Measurements from ENCODE around the gene TMPRSS13. TPM values are rescaled to one million over a fixed set of nuclear protein-coding genes. Genes with fewer than 3 reads are reported as not detected.
A peak's percentile ranks its signal among the peaks of the same experiment; 100 is the strongest.

The TMPRSS13 gene
- total and polyA plus RNA-seq, 12 donors, result 0.12 to 1.3 (median 0.56) TPM

DNA sequence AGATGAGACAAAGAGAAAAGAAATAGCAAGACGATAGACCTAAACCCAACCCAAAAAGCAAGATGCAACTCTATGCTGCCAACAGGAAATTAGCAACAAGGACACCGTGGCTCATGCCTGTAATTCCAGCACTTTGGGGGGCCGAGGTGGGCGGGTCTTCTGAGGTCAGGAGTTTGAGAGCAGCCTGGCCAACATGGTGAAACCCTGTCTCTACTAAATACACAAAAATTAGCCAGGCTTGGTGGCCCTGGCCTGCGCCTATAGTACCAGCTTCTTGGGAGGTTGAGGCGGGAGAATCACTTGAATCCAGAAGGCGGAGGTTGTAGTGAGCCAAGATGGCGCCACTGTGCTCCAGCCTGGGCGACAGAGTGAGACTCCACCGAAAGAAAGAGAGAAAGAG, 32.7 kb upstream of the TMPRSS13 start:
- no peaks in the 10 kb centered on the region for H3K9me3 ChIP-seq (replicated peaks in 1 of 3)
- H3K27me3 ChIP-seq, result no peaks in the 10 kb centered on the region
- TF ChIP-seq, protein P1, sequence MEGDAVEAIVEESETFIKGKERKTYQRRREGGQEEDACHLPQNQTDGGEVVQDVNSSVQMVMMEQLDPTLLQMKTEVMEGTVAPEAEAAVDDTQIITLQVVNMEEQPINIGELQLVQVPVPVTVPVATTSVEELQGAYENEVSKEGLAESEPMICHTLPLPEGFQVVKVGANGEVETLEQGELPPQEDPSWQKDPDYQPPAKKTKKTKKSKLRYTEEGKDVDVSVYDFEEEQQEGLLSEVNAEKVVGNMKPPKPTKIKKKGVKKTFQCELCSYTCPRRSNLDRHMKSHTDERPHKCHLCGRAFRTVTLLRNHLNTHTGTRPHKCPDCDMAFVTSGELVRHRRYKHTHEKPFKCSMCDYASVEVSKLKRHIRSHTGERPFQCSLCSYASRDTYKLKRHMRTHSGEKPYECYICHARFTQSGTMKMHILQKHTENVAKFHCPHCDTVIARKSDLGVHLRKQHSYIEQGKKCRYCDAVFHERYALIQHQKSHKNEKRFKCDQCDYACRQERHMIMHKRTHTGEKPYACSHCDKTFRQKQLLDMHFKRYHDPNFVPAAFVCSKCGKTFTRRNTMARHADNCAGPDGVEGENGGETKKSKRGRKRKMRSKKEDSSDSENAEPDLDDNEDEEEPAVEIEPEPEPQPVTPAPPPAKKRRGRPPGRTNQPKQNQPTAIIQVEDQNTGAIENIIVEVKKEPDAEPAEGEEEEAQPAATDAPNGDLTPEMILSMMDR (IDR thresholded peaks at IDR 0.05), result no peak
- no peak for TF ChIP-seq POLR2A (IDR thresholded peaks at IDR 0.05)
- H3K27ac ChIP-seq, result no peak overlapping the region
- DNase-seq, result no peak
- WGBS, 4 donors, result 82 to 85% (median 85%) methylated on average over 10 of the region's 10 CpGs
- H3K4me3 ChIP-seq, result no peak overlapping the region
- H3K36me3 ChIP-seq (replicated peaks in 1 of 2), result no peaks in the 10 kb centered on the region
- no peaks in the 10 kb centered on the region for H3K4me1 ChIP-seq (replicated peaks in 1 of 2)
- intact Hi-C loops (cut with DNase I), result no loop called here

DNA sequence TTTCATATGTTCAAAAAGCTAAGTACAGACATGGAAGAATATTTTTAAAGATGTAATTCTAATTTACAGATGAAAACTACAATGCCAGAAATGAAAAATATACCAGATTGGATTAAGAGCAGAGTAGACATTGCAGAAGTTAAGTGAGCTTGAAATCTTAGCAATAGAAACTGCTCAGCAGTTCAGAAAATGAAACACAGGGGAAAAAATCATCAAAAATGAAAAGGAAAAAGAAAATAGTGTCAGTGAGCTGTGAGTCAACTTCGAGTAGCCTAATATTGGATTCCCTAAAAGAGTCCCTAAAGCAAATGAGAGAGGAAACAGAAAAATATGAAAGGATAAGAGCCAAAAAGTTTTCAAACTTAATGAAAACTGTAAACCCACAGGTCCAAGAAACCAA, 31.2 kb upstream of the TMPRSS13 start:
- Histone ChIP-seq H3K4me3 (no peak overlapping the region), H3K27me3 (no peaks in the 10 kb centered on the region), H3K4me1 (replicated peaks in 1 of 2) (no peaks in the 10 kb centered on the region), H3K36me3 (replicated peaks in 1 of 2) (no peaks in the 10 kb centered on the region), H3K9me3 (replicated peaks in 1 of 3) (no peaks in the 10 kb centered on the region), H3K27ac (peak overlapping the region in 1 of 5 donors; percentile 41)
- TF ChIP-seq, protein P1 (IDR thresholded peaks at IDR 0.05), result no peak
- TF ChIP-seq POLR2A (IDR thresholded peaks at IDR 0.05), result no peak
- intact Hi-C loops (cut with DNase I), result no loop called here
- no peak for DNase-seq
- WGBS, 4 donors, result 34 to 67% (median 60%) methylated on average over 1 of the region's 1 CpG

DNA sequence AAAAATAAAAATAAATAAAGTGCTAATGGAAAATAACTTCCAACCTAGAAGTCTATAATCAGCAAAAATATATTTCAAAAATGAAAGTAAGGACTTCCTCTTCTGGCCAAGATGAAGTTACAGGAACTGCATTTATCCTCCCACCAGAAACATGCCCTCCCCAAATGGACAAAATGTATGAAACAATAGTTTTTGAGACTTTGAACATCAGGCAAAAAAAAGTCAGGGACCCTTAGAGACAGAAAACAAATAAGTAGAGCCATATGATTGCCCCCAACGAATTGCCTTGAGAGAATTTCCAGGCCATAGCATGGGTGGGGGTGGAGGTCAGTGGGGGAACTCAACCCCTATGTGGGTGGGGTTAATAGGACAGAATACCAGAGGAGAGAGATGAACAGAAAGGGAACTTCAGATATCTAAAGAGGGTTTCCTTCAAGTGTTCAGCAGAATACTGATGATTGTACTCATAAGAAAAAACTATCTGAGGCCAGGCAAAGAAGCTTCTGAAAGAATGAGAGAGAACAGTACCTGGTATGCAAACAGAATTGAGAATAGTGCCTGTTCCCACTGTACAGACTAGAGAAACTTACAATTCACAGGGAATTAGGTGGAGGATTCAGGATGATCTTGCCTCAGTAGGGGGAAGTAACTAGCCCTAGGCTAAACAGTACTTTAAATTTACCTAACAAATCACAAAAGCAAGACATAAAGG, 30.4 kb upstream of the TMPRSS13 start:
- Histone ChIP-seq H3K36me3 (replicated peaks in 1 of 2) (no peaks in the 10 kb centered on the region), H3K9me3 (replicated peaks in 1 of 3) (no peaks in the 10 kb centered on the region), H3K27ac (peak overlapping the region in 2 of 5 donors; percentile 41 to 47), H3K4me1 (replicated peaks in 1 of 2) (no peaks in the 10 kb centered on the region), H3K27me3 (no peaks in the 10 kb centered on the region), H3K4me3 (no peak overlapping the region)
- no peak for DNase-seq
- 25 to 61% (median 40%) methylated on average over 1 of the region's 1 CpG for WGBS, 4 donors
- no peak for TF ChIP-seq POLR2A (IDR thresholded peaks at IDR 0.05)
- TF ChIP-seq, protein P1 (IDR thresholded peaks at IDR 0.05), result no peak
- intact Hi-C loops (cut with DNase I), result loop anchor here in 1 of 2 donors (10.0 kb wide), 1 partner anchor 525 kb away; no protein-coding TSS in a partner anchor

DNA sequence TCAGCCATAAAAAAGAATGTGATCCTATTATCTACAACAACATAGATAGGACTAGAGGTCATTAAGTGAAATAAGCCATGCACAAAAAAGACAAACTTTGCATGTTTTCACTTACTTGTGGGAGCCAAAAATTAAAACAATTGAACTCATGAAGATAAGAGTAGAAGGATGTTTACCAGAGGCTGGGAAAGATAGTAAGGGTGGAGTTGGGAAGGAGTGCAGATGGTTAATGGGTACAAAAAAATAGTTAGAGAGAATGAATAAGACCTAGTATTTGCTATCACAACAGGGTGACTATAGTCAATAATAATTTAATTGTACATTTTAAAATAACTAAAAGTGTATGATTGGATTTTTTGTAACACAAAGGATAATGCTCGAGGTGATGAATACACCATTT, 29.7 kb upstream of the TMPRSS13 start:
- intact Hi-C loops (cut with DNase I), result loop anchor here in 1 of 2 donors (10.0 kb wide), 1 partner anchor 524 kb away; no protein-coding TSS in a partner anchor
- WGBS, 4 donors, result 83 to 91% (median 86%) methylated on average over 1 of the region's 1 CpG
- TF ChIP-seq, protein P1 (IDR thresholded peaks at IDR 0.05), result no peak
- no peak for TF ChIP-seq POLR2A (IDR thresholded peaks at IDR 0.05)

More for the DNA sequence above, 29.7 kb upstream of the TMPRSS13 start:
- Histone ChIP-seq H3K4me3 (no peak overlapping the region), H3K36me3 (replicated peaks in 1 of 2) (no peaks in the 10 kb centered on the region), H3K27me3 (no peaks in the 10 kb centered on the region), H3K27ac (no peak overlapping the region), H3K4me1 (replicated peaks in 1 of 2) (no peaks in the 10 kb centered on the region), H3K9me3 (replicated peaks in 1 of 3) (no peaks in the 10 kb centered on the region)
- DNase-seq, result no peak
